ENCODE data around the gene CCNE1.

The CCNE1 gene

DNA sequence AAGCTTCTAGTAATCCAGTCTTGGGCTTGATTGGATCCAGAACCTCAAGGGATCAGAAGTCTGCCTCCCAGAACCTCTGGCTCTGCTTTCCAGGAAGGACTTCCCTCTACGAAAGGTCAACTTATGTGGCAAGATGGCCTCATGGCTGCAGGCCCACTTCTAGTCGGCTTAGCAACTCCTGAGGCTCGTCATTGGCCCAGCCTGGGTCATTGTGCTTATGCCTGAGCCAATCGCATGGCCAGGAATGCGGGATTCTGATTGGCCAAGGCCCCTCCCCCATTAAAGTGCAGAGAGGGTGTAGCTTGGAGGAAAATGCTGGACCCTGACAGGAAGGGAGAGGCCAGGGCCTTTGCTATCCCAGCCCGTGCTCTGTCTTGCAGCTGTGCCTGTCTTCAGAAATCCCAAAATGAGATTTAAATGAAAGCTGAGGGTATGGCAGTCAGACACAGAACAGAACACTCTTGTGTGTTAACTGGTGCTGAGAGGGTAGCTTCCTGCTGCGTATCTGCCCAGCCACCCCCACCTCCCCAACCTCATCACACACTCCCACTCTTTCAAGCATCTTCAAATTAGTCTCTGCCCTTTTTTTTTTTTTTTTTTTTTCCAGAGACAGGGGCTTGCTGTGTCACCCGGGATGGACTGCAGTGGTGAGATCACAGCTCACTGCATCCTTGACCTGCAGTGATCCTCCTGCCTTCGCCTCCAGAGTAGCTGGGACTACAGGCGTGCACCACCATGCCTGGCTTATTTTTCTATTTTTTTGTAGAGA lies 5.5 kb upstream of the CCNE1 start:
- DNase-seq (ENCODE audit: extremely low read depth, insufficient read length): no peak
- no peaks in the 10 kb centered on the region for H3K27me3 ChIP-seq (replicated peaks; ENCODE audit: control insufficient read depth, insufficient read depth, low read length)
- TF ChIP-seq CTCF (IDR thresholded peaks at IDR 0.05; ENCODE audit: insufficient read depth, low read length, poor library complexity, severe bottlenecking): no peak
- no peak overlapping the region for H3K4me3 ChIP-seq (replicated peaks; ENCODE audit: low read depth, low read length)
- no peaks in the 10 kb centered on the region for H3K36me3 ChIP-seq (ENCODE audit: control insufficient read depth, insufficient read depth, low read length)

- TF ChIP-seq CTCF (IDR thresholded peaks at IDR 0.05; ENCODE audit: insufficient read depth, low read length, poor library complexity, severe bottlenecking): no peak
- Histone ChIP-seq H3K4me3 (replicated peaks; ENCODE audit: low read depth, low read length) (no peak overlapping the region), H3K27me3 (replicated peaks; ENCODE audit: control insufficient read depth, insufficient read depth, low read length) (no peaks in the 10 kb centered on the region), H3K36me3 (ENCODE audit: control insufficient read depth, insufficient read depth, low read length) (no peaks in the 10 kb centered on the region)
- no peak for DNase-seq (ENCODE audit: extremely low read depth, insufficient read length)
Measured at GRCh38 chr19:29807178-29807577, 4.6 kb upstream of the CCNE1 start.

GRCh38 chr19:29807870-29808405 lies 3.9 kb upstream of the CCNE1 start:
- no peak overlapping the region for H3K4me3 ChIP-seq (replicated peaks; ENCODE audit: low read depth, low read length)
- no peak for DNase-seq (ENCODE audit: extremely low read depth, insufficient read length)
- no peaks in the 10 kb centered on the region for H3K27me3 ChIP-seq (replicated peaks; ENCODE audit: control insufficient read depth, insufficient read depth, low read length)
- peaks cover under 1% of the 10 kb centered on the region for H3K36me3 ChIP-seq (ENCODE audit: control insufficient read depth, insufficient read depth, low read length)
- TF ChIP-seq CTCF (IDR thresholded peaks at IDR 0.05; ENCODE audit: insufficient read depth, low read length, poor library complexity, severe bottlenecking): no peak

DNA sequence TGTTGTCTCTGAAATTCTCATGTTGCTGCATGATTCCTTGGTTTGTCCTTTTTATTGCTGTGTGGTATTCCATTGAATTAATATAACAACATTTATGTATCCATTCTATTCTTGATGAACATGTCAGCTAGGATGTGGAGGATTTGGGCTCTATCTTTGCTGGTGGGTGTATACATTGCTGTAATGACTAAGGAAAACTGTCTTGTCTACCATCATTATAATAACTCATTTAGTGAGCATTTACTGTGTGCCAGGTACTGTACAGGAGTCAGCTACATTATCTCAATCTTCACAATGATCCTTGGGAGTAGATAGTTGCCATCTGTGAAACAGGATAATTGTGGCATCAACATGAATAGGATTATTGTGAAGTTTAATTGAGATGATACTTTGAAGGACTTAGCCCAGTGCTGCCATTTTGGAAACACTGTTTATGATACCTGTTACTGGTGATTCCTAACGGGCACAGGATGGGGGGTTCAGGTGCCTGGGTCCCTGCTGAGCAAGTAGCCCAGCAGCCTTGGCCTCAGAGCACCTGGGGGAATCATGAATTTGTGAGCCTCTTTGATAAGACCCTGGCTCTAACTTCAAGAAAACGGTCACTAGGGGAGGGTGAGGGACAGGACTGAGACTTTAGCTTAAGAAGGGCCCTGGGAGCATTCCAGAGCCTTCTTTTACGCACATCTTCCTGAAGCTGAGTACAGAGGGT lies 1.8 kb upstream of the CCNE1 start:
- TF ChIP-seq CTCF (IDR thresholded peaks at IDR 0.05; ENCODE audit: insufficient read depth, low read length, poor library complexity, severe bottlenecking): no peak
- Histone ChIP-seq H3K27me3 (replicated peaks; ENCODE audit: control insufficient read depth, insufficient read depth, low read length) (no peaks in the 10 kb centered on the region), H3K4me3 (replicated peaks; ENCODE audit: low read depth, low read length) (no peak overlapping the region), H3K36me3 (ENCODE audit: control insufficient read depth, insufficient read depth, low read length) (peaks cover 4% of the 10 kb centered on the region)
- no peak for DNase-seq (ENCODE audit: extremely low read depth, insufficient read length)

DNA sequence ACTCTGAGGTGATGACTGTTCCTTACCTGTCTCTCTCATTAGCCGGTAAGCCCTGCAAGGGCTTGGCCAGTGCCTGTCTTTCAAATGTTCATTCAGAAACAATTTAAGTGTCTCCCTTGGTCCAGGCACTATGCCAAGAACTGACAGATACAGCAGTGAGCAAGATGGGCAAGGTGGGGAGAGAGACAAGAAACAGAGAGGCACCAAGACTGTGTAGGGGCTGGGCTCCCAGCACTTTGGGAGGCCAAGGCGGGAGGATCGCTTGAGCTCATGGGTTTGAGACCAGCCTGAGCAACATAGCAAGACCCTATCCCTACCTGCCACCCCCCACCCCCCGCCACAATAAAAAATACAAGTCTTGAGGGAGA lies 1.3 kb upstream of the CCNE1 start:
- TF ChIP-seq CTCF (IDR thresholded peaks at IDR 0.05; ENCODE audit: insufficient read depth, low read length, poor library complexity, severe bottlenecking): no peak
- Histone ChIP-seq H3K4me3 (replicated peaks; ENCODE audit: low read depth, low read length) (peak overlapping the region; percentile 62), H3K36me3 (ENCODE audit: control insufficient read depth, insufficient read depth, low read length) (peaks cover 4% of the 10 kb centered on the region), H3K27me3 (replicated peaks; ENCODE audit: control insufficient read depth, insufficient read depth, low read length) (no peaks in the 10 kb centered on the region)
- DNase-seq (ENCODE audit: extremely low read depth, insufficient read length): no peak
